Measurements from ENCODE around the gene BRD2. TPM values are rescaled to one million over a fixed set of nuclear protein-coding genes. Genes with fewer than 3 reads are reported as not detected.

Gene BRD2
- total and polyA plus RNA-seq, 2 donors (not counting 1 experiment from before 2014, with no cell fraction given), result 474 to 620 TPM

DNA sequence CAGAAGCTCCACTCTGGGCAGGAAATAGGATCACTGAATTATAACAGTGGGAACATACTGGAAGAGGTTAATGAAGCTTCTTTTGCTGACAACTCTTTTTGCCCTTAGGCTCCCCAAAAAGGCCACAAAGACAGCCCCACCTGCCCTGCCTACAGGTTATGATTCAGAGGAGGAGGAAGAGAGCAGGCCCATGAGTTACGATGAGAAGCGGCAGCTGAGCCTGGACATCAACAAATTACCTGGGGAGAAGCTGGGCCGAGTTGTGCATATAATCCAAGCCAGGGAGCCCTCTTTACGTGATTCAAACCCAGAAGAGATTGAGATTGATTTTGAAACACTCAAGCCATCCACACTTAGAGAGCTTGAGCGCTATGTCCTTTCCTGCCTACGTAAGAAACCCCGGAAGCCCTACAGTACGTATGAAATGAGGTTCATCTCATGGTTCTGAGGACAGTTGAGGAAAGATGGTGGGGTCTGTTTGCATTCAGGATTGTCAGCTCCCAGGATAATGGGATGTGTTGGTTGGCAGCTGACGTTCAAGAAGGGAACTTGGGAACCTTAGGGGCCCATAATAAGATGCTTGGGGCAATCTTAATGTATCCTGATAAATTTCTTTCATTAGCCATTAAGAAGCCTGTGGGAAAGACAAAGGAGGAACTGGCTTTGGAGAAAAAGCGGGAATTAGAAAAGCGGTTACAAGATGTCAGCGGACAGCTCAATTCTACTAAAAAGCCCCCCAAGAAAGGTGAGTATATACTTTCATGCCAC, 11.5 kb downstream of the BRD2 start:
- Histone ChIP-seq H3K36me3 (replicated peaks in 1 of 2; ENCODE audit: control extremely low read depth in 1 of 2, control insufficient read depth in 1 of 2, extremely low read depth in 1 of 2, insufficient read depth in 2 of 2, low read length in 1 of 2) (peaks cover 2 to 86% of the 10 kb centered on the region in 2 experiments), H3K4me1 (ENCODE audit: control insufficient read depth in 2 of 2, insufficient read depth in 2 of 2, low read length in 2 of 2) (peaks cover 37 to 44% of the 10 kb centered on the region in 2 donors), H3K9me3 (ENCODE audit: control extremely low read depth in 1 of 3, control insufficient read depth in 2 of 3, insufficient read depth in 1 of 3, low read length in 2 of 3) (no peaks in the 10 kb centered on the region), H3K4me3 (ENCODE audit: control extremely low read depth in 1 of 5, extremely low read depth in 1 of 5, insufficient read depth in 1 of 5, low read depth in 2 of 5, low read length in 4 of 5) (no peak overlapping the region), H3K4me2 (replicated peaks; ENCODE audit: low read depth, low read length, poor library complexity, severe bottlenecking) (no peak overlapping the region), H3K27me3 (replicated peaks in 1 of 4; ENCODE audit: control extremely low read depth in 1 of 4, control insufficient read depth in 3 of 4, insufficient read depth in 4 of 4, low read length in 3 of 4) (no peaks in the 10 kb centered on the region), H2AFZ (ENCODE audit: insufficient read depth, low read depth, low read length, poor library complexity, severe bottlenecking) (no peak overlapping the region), H3K27ac (ENCODE audit: low read length in 2 of 2) (peak overlapping the region in 1 of 2 donors; percentile 38), H3K79me2 (ENCODE audit: control insufficient read depth, insufficient read depth, low read length) (peaks cover 56% of the 10 kb centered on the region), H4K20me1 (ENCODE audit: control insufficient read depth, insufficient read depth, low read length, poor library complexity, severe bottlenecking) (peaks cover 61% of the 10 kb centered on the region), H3K9ac (ENCODE audit: low read length) (no peak overlapping the region)
- ATAC-seq (ENCODE audit: low read depth) (no peak), DNase-seq (no peak)
- TF ChIP-seq, protein P1, sequence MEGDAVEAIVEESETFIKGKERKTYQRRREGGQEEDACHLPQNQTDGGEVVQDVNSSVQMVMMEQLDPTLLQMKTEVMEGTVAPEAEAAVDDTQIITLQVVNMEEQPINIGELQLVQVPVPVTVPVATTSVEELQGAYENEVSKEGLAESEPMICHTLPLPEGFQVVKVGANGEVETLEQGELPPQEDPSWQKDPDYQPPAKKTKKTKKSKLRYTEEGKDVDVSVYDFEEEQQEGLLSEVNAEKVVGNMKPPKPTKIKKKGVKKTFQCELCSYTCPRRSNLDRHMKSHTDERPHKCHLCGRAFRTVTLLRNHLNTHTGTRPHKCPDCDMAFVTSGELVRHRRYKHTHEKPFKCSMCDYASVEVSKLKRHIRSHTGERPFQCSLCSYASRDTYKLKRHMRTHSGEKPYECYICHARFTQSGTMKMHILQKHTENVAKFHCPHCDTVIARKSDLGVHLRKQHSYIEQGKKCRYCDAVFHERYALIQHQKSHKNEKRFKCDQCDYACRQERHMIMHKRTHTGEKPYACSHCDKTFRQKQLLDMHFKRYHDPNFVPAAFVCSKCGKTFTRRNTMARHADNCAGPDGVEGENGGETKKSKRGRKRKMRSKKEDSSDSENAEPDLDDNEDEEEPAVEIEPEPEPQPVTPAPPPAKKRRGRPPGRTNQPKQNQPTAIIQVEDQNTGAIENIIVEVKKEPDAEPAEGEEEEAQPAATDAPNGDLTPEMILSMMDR (IDR thresholded peaks at IDR 0.05), result no peak
- TF ChIP-seq EZH2 (IDR thresholded peaks at IDR 0.05; ENCODE audit: borderline replicate concordance, insufficient read depth, low read depth, low read length, poor library complexity, severe bottlenecking), result no peak
- Mint-ChIP-seq H3K27ac (no peak overlapping the region), H3K4me3 (no peak overlapping the region), H3K27me3 (no peaks in the 10 kb centered on the region), H3K4me1 (peaks cover 68% of the 10 kb centered on the region), H3K9me3 (ENCODE audit: insufficient read depth) (no peaks in the 10 kb centered on the region)
- intact Hi-C loops (cut with micrococcal nuclease), result loop anchor here (10.0 kb wide), 1 partner anchor 565 kb away; no protein-coding TSS in a partner anchor
- ChIA-PET CTCF (interaction anchor here (0.7 to 28.4 kb wide), 12 partner anchors 8 to 142 kb away, joined by 3 to 822 read pairs (median 8); partner anchors contain the start of genes HLA-DMA, HLA-DMB and TAP2), POLR2A (interaction anchor here (0.6 to 6.4 kb wide), 3 partner anchors 7 to 27 kb away, joined by 6 to 92 read pairs (median 6); partner anchors contain the start of gene HLA-DMA)
- 98% methylated on average over 7 of the region's 12 CpGs for WGBS (ENCODE audit: insufficient coverage)

Data from B cell (primary cell).